Embryonic facial prominence (tissue), 1 donor: Measurements from ENCODE around the gene CRYAB.
"Not testable (repeated sequence)": the region's sequence is repeated elsewhere in the genome, so short reads cannot be mapped to it uniquely, and the experiment has no call there.

Source experiments
- DNase-seq: peaks from one replicate; pipeline ENCODE4 v3.0.0-alpha.2; 2016; ENCODE audit errors: extremely low spot score

The CRYAB gene

GRCh38 chr11:111933872-111934271 lies 22.3 kb upstream of the CRYAB start:
- no peak for DNase-seq

DNA sequence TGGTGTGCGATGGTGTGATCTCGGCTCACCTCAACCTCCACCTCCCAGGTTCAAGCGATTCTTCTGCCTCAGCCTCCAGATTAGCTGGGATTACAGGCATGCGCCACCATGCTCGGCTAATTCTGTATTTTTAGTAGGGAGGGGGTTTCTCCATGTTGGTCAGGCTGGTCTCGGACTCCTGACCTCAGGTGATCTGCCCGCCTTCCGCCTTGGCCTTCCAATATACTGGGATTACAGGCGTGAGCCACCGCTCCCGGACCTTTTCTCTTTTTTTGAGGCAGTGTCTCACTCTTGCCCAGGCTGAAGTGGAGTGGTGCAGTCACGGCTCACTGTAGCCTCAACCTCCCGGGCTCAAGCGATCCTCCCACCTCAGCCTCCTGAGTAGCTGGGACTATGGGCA lies 21.6 kb upstream of the CRYAB start:
- DNase-seq: not testable (repeated sequence)

- DNase-seq: no peak
These were observed 21.0 kb upstream of the CRYAB start for GRCh38 chr11:111932611-111932950.

DNA sequence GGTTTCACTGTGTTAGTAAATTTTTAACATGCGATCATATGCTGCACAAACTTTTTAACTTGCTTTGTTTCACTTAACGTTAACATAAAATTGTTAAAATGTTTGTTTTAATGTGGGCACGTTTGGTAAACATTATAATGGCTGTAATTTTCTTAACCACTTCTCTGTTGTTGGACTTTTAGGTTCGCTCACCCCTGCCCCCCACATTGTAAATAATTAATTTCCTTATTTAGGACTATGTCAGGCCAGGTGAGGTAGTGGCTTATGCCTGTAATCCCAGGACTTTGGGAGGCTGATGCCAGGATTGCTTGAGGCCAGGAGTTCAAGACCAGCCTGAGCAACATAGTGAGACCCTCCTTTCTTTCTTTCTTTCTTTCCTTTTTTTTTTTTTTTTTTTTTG lies 18.9 kb upstream of the CRYAB start:
- DNase-seq: no peak

DNA sequence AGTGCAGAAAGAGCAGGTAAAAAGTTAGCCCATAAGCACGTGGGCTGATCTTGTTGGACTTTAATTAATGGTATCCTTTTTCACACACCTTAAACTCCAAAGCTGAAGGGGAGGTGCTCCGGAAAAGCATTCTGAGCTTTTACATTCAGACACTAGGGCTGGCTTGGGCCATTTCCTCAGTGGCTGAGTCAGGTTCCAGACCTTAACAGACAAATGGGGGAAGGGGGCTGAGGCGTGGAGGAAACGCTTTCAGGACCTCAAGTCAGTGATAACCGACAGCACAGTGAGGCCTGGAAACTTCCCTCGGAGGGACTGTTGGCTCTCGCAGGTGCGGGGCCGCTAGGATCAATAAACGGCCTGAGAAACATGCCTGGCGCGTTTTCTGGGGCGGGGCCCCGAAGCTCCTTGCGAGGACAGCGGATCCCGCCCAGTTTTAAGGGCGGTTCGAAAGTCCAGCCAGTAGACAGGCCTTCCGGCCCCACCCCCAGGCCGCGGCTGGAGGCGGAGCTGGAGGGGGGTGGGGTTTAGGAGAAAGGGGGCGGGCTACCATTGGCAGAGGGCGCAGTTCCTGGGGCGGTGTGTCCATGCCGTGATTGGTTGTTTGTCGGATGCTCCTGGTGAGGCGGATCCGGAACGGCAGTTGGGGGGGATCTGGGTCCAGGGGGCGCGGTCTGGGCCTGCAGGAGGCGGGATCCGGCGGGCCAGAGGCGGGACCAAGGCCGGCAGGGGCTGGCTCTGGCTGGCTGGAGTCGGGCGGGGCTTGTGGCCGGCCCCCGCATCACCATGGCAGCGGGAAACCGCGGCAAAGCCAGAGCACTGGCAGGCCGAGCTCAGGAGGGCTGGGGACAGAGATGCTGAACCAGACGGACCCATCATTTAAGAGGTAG lies 15.2 kb upstream of the CRYAB start:
- DNase-seq: peak; percentile 89

DNA sequence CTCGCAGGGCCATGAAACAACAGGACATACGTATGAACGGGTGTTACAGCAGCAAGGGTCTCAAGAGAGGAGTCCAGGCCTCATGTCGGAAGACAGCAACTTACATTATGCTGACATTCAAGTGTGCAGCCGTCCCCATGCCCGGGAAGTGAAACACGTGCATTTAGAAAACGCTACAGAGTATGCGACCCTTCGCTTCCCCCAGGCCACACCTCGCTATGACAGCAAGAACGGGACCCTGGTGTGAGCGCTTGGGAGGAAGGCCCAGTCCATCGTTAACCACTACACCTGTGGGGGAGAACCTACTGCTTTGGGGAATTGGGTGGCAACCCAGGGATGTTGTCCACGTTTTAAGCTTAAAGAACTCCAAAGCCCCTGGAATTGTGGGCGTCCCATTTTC lies 14.4 kb upstream of the CRYAB start:
- DNase-seq: no peak

DNA sequence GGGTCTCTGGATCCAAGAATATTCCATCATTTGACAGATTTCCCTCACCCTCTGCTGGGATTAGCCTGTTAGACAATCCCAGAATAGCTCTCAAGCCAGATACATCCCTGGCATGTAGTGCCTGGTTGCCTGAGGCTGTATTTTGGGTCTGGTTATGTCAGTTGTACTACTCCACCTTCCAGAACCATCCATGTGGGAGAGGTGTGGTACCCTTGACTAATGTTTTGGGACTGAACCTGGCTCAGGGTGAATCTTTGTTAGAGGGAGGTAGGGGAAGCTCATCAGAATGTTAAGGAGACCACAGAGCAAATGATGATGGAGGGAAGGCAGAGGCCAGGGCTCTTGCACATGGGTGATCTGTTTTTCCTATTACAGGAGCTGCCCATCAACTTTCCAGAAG lies 12.4 kb upstream of the CRYAB start:
- no peak for DNase-seq

- DNase-seq: no peak
These were observed 11.8 kb upstream of the CRYAB start for GRCh38 chr11:111923351-111923788.

DNA sequence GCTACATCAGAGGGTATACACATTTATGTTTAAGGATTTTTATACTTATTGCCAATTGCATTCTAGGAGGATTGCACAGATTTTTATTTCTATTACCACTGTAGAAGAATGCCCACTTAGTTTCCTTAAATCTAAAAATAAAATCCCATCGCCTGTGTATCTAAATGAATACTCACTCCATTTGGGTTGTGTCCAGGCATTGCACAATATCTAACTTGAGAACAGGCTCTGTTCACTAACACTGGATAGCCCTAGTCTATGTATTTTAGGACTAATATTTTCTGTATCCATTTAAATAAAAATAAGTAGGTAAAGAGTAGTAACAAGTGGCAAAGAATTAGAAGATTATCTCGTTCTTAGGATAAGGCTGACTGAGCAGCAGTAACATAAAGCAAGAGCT lies 11.2 kb upstream of the CRYAB start:
- no peak for DNase-seq

DNA sequence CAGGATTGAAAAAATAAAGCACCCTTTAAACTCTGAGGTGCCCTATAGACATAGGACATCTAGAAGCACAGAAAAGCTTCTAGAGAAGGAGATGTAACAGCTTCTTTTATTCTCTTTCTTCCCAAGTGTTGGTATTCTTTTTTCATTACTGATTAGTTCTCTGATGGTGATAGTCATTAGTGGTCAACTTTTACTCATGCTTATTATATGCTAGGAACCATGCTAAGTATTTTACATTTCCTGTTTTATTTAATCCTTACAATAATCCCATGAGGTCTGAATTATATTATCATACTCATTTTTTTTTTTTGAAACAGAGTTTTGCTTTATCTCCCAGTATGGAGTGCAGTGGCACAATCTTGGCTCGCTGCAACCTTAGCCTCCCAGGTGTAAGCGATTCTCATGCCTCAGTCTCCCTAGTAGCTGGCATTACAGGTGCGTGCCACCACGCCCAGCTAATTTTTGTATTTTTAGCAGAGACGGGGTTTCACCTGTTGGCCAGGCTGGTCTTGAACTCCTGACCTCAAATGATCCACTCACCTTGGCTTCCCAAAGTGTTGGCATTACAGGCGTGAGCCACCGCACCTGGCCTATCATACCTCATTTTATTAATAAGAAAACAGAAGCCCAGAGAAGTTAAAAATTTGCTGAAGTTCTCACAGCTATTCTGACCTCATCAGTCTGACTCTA lies 10.1 kb upstream of the CRYAB start:
- DNase-seq: no peak

DNA sequence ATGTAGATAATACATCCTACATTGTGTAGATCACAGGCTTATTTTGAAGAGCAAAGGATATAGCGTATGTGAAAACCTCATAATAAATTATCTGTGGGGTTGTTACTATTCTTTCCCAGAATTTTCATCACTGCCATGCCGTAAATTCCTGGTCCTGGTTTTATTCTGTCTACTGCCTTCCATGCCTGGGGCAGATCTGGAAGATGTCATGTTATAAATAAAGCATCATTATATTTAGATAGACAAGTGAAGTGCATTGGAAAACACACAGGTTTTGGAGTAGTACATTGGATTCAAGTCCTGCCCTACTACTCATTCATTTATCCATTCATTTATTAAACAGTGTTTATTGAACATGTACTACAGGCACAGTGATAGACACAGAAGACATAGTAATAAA lies 9.3 kb upstream of the CRYAB start:
- DNase-seq: no peak

DNA sequence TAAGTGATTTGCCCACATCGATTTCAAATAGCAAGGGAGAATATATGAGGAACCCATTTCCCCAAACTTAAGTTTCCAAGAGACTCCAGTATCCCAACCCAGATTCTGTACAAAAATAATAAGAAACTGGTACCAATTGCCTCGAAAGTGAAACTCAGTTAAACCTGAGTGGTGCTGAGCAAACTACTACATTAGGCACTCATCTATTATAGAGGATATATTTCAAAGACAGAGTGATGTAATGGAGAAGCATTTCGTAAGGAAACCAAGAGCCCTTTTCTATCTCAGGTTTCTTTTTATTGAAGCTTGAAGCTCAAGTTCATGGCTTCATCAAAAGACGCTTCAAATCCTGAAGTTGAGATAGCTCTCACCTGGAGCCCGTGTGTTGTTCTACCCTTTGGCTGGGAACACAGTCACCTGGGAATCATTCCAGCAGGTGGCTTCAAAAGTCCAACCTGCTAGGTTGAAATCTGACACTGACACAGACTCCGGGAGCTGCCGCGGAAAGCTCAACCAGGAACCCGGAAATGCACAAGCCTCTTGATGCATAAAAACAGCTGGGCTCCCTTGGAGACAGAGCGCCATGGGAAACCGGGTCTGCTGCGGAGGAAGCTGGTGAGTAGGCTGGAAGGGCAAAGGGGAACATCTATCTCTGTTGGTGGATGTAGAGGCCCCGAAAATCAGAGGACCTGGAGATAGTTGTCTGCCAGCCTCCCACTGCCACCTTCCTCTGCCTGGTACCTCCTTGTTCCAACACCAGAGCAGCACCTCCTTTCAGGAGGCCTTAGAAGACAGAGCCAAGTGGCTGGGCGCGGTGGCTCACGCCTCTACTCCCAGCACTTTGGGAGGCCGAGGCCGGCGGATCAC lies 7.1 kb upstream of the CRYAB start, which contains the start of gene C11orf52:
C11orf52 (plus strand) TSS at position 524 of the 867 bp plus-strand sequence; CDS start at position 584, 60 bp downstream.
- no peak for DNase-seq

DNA sequence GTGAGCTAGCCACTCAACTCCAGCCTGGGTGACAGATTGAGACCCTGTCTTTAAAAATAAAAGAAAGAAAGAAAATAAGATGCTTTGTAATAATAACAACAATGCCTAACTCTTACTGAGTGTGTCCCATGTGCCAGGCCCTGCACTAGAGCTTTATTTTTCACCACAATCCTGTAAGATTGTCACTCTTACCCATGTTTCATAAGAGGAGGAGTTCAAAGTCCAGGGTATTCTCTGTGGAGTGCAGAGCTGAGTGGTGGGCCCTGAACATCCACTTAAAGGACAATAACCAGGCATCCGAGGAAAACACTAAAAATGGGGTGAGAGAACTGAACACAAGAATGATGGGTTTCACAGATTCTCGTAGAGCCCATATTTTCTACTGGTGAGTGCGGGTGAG lies 6.2 kb upstream of the CRYAB start:
- no peak for DNase-seq

- no peak for DNase-seq
These were observed 5.7 kb upstream of the CRYAB start for GRCh38 chr11:111917312-111917711.

GRCh38 chr11:111916768-111917167 lies 5.2 kb upstream of the CRYAB start:
- DNase-seq: no peak

GRCh38 chr11:111913997-111914396 lies 2.4 kb upstream of the CRYAB start:
- peak; percentile 50 for DNase-seq

DNA sequence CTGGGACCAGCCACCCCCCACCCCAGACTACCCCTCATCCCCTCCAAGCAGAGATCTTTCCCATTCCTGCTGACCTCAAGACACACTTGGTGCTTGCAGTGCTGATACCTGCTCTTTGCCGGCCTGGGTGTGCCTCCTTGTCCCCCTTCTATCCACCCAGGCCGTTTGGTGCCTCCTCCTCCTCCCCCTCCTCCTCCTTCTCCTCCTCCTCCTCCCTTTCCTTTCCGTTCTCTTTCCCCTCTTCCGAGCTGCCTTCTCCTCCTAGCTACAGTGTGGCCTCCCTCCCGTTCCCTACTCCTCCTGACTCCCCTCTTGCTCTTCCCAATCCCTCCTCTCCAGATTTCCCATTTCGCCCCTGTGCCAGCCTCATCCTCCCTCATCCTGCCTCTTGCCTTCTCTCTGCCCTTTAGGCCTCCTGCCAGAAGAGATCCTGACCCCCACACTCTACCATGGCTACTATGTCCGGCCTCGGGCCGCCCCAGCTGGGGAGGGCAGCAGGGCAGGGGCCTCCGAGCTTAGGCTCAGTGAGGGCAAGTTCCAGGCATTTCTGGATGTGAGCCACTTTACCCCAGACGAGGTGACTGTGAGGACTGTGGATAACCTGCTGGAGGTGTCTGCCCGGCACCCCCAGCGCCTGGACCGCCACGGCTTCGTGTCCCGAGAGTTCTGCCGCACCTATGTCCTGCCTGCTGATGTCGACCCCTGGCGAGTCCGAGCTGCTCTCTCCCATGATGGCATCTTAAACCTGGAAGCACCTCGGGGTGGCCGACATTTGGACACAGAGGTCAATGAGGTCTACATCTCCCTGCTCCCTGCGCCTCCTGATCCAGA lies 1.7 kb upstream of the CRYAB start:
- no peak for DNase-seq

- no peak for DNase-seq
These were observed 965 bp upstream of the CRYAB start, which contains the start of gene HSPB2 for GRCh38 chr11:111912535-111912934. HSPB2 (plus strand) TSS chr11:111912734; CDS start chr11:111912830, 96 bp downstream.

DNA sequence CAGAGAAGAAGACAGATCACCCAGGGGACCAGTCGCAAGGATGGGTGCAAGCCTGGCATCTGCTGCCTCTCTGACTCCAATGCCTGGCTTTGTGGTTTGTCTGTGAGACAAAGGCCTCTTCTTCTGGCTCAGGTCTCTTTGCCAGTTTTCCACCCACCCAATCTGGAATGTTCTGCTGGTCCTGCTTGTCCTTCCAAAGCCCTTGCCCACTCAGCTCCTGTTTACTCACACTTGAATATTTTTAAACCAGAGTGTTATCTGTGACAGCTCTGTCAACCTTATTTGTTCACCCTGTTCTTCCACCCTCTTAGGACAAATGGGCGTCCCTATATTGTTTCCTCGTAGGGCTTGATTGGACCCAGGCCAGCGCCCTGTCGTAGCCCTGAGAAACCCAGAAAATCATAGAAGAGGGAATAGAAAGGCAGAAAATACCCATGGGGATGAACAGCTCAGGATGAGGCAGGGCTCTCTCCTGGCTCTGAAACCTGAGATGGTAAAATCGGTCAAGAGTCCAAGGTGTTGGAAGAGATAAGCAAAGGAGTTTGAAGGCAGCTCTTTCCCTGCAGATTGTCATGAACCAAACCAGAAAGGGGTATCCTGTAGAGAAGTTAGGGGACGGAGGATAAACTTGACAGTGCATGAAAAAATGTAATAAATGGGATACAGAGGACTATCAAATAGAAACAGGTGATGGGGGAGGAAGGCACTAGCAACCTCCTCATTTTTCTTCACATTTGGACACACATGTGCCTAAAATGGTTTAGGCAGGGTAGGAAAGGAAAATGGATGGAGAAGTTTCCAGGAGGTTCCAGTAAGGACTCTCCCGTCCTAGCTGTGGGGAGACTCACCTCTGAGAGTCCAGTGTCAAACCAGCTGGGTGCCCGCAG lies 651 bp downstream of the CRYAB start:
- DNase-seq: no peak

GRCh38 chr11:111909378-111909777 lies 2.2 kb downstream of the CRYAB start:
- DNase-seq: no peak
